ENCODE data around the gene ELMO1. TPM values are rescaled to one million over a fixed set of nuclear protein-coding genes. Genes with fewer than 3 reads are reported as not detected.

Gene ELMO1
- total and polyA plus RNA-seq, 4 donors = 10.1 to 183 (median 34.4) TPM

GRCh38 chr7:36851382-36851781 lies 597.3 kb downstream of the ELMO1 start:
- no peak for TF ChIP-seq CTCF (IDR thresholded peaks at IDR 0.05; ENCODE audit: control extremely low read depth, extremely low read depth)
- WGBS, 2 donors = 46 to 54% methylated on average over 3 of the region's 3 CpGs
- Histone ChIP-seq H3K27me3 (ENCODE audit: control insufficient read depth in 3 of 3, insufficient read depth in 3 of 3, low read length in 2 of 3) (no peaks in the 10 kb centered on the region), H3K4me1 (ENCODE audit: control insufficient read depth in 5 of 5, insufficient read depth in 5 of 5, low read length in 5 of 5) (no peaks in the 10 kb centered on the region), H3K27ac (ENCODE audit: low read depth in 1 of 2, low read length in 1 of 2) (no peak overlapping the region), H3K4me3 (no peak overlapping the region), H3K9ac (ENCODE audit: insufficient read depth in 1 of 2, low read length in 2 of 2) (no peak overlapping the region), H3K36me3 (ENCODE audit: control insufficient read depth in 4 of 4, insufficient read depth in 4 of 4, low read length in 4 of 4) (peaks cover 0 to 13% (median 8%) of the 10 kb centered on the region in 4 donors), H3K9me3 (ENCODE audit: control insufficient read depth in 4 of 4, insufficient read depth in 3 of 4, low read length in 3 of 4) (peaks cover 0 to 10% (median 3%) of the 10 kb centered on the region in 4 donors)
- DNase-seq = no peak
- ATAC-seq (ENCODE audit: insufficient read depth, low FRiP score) = no peak

- Histone ChIP-seq H3K9me3 (ENCODE audit: control insufficient read depth in 4 of 4, insufficient read depth in 3 of 4, low read length in 3 of 4) (peaks cover 0 to 10% (median 4%) of the 10 kb centered on the region in 4 donors), H3K4me1 (ENCODE audit: control insufficient read depth in 5 of 5, insufficient read depth in 5 of 5, low read length in 5 of 5) (no peaks in the 10 kb centered on the region), H3K27ac (ENCODE audit: low read depth in 1 of 2, low read length in 1 of 2) (no peak overlapping the region), H3K9ac (ENCODE audit: insufficient read depth in 1 of 2, low read length in 2 of 2) (no peak overlapping the region), H3K27me3 (ENCODE audit: control insufficient read depth in 3 of 3, insufficient read depth in 3 of 3, low read length in 2 of 3) (no peaks in the 10 kb centered on the region), H3K4me3 (no peak overlapping the region), H3K36me3 (ENCODE audit: control insufficient read depth in 4 of 4, insufficient read depth in 4 of 4, low read length in 4 of 4) (no peaks in the 10 kb centered on the region)
- ATAC-seq (ENCODE audit: insufficient read depth, low FRiP score) (no peak), DNase-seq (no peak)
- 91 to 96% methylated on average over 4 of the region's 4 CpGs for WGBS, 2 donors
- no peak for TF ChIP-seq CTCF (IDR thresholded peaks at IDR 0.05; ENCODE audit: control extremely low read depth, extremely low read depth)
These were observed 600.7 kb downstream of the ELMO1 start for GRCh38 chr7:36847946-36848345.

DNA sequence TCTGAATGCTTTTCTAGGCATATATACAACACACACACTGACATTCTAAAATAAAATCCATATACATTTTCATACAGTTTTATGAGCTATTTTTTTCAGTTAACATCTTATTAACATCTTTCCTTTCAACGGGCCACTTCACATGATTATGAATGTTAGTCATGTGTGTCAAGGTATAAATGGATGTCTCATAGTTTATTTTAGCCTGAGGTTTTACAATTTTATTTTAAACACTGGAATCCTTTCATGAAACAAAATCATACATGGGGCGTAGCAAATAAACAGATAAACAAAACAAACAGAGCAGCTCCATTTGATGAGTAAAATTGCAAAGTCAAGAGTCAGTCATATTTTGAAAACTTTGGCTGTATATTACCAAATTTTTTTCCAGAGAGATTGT lies 604.3 kb downstream of the ELMO1 start:
- Histone ChIP-seq H3K9me3 (ENCODE audit: control insufficient read depth in 4 of 4, insufficient read depth in 3 of 4, low read length in 3 of 4) (peaks cover 0 to 10% (median 4%) of the 10 kb centered on the region in 4 donors), H3K36me3 (ENCODE audit: control insufficient read depth in 4 of 4, insufficient read depth in 4 of 4, low read length in 4 of 4) (no peaks in the 10 kb centered on the region), H3K4me1 (ENCODE audit: control insufficient read depth in 5 of 5, insufficient read depth in 5 of 5, low read length in 5 of 5) (no peaks in the 10 kb centered on the region), H3K4me3 (no peak overlapping the region), H3K27me3 (ENCODE audit: control insufficient read depth in 3 of 3, insufficient read depth in 3 of 3, low read length in 2 of 3) (no peaks in the 10 kb centered on the region), H3K27ac (ENCODE audit: low read depth in 1 of 2, low read length in 1 of 2) (no peak overlapping the region), H3K9ac (ENCODE audit: insufficient read depth in 1 of 2, low read length in 2 of 2) (no peak overlapping the region)
- ATAC-seq (ENCODE audit: insufficient read depth, low FRiP score) (no peak), DNase-seq (no peak)
- TF ChIP-seq CTCF (IDR thresholded peaks at IDR 0.05; ENCODE audit: control extremely low read depth, extremely low read depth) = no peak
- WGBS, 2 donors = 88 to 89% methylated on average over 2 of the region's 2 CpGs

GRCh38 chr7:36840904-36841303 lies 607.8 kb downstream of the ELMO1 start:
- ATAC-seq (ENCODE audit: insufficient read depth, low FRiP score) (no peak), DNase-seq (no peak)
- Histone ChIP-seq H3K9me3 (ENCODE audit: control insufficient read depth in 4 of 4, insufficient read depth in 3 of 4, low read length in 3 of 4) (peaks cover 0 to 2% (median 0%) of the 10 kb centered on the region in 4 donors), H3K36me3 (ENCODE audit: control insufficient read depth in 4 of 4, insufficient read depth in 4 of 4, low read length in 4 of 4) (no peaks in the 10 kb centered on the region), H3K27ac (ENCODE audit: low read depth in 1 of 2, low read length in 1 of 2) (no peak overlapping the region), H3K4me3 (no peak overlapping the region), H3K9ac (ENCODE audit: insufficient read depth in 1 of 2, low read length in 2 of 2) (no peak overlapping the region), H3K4me1 (ENCODE audit: control insufficient read depth in 5 of 5, insufficient read depth in 5 of 5, low read length in 5 of 5) (no peaks in the 10 kb centered on the region), H3K27me3 (ENCODE audit: control insufficient read depth in 3 of 3, insufficient read depth in 3 of 3, low read length in 2 of 3) (no peaks in the 10 kb centered on the region)
- WGBS, 2 donors = 79 to 80% methylated on average over 7 of the region's 7 CpGs
- TF ChIP-seq CTCF (IDR thresholded peaks at IDR 0.05; ENCODE audit: control extremely low read depth, extremely low read depth) = no peak

Measured in lung (tissue), 12 donors.